Neural crest cell (in vitro differentiated cells): ENCODE data around the gene MEIS3. TPM values are rescaled to one million over a fixed set of nuclear protein-coding genes. Genes with fewer than 3 reads are reported as not detected.

Experiments used
- DNase-seq: peaks from one replicate; pipeline ENCODE4 v3.0.0; 2021; ENCODE audit warnings: low read depth, mixed read lengths, low spot score
- H3K27ac Mint-ChIP-seq: one replicate; pipeline ENCODE4 v1.8.0; 2021; ENCODE audit warnings: mild to moderate bottlenecking, mixed read lengths; ENCODE audit not compliant: unreplicated experiment
- H3K27me3 Mint-ChIP-seq: 2 replicates; pipeline ENCODE4 v1.8.0; 2021; ENCODE audit warnings: low read depth, mild to moderate bottlenecking, mixed read lengths
- H3K36me3 Mint-ChIP-seq: 2 replicates; pipeline ENCODE4 v1.8.0; 2021; ENCODE audit warnings: low read depth, mild to moderate bottlenecking, mixed read lengths
- H3K4me1 Mint-ChIP-seq: 2 replicates; pipeline ENCODE4 v1.8.0; 2021; ENCODE audit warnings: mixed read lengths
- H3K4me3 Mint-ChIP-seq: one replicate; pipeline ENCODE4 v1.8.0; 2021; ENCODE audit warnings: mild to moderate bottlenecking, mixed read lengths
- H3K9me3 Mint-ChIP-seq: 2 replicates; pipeline ENCODE4 v1.8.0; 2021; ENCODE audit warnings: mixed read lengths
- total RNA-seq: library from RNA; stranded (reverse); gene quantifications from 2 replicates; pipeline ENCODE4 v1.2.1, GENCODE V29; 2021
- TF ChIP-seq, protein P1 (sequence below): fragments of 200-600 bp; sonication (generic); conservative IDR thresholded peaks from 2 replicates; pipeline ENCODE4 v1.5.0; 2021; ENCODE audit warnings: antibody characterized with exemption, mild to moderate bottlenecking

MEIS3 gene
- total RNA-seq, 1 donor from 2014 or later = 99.9 TPM

DNA sequence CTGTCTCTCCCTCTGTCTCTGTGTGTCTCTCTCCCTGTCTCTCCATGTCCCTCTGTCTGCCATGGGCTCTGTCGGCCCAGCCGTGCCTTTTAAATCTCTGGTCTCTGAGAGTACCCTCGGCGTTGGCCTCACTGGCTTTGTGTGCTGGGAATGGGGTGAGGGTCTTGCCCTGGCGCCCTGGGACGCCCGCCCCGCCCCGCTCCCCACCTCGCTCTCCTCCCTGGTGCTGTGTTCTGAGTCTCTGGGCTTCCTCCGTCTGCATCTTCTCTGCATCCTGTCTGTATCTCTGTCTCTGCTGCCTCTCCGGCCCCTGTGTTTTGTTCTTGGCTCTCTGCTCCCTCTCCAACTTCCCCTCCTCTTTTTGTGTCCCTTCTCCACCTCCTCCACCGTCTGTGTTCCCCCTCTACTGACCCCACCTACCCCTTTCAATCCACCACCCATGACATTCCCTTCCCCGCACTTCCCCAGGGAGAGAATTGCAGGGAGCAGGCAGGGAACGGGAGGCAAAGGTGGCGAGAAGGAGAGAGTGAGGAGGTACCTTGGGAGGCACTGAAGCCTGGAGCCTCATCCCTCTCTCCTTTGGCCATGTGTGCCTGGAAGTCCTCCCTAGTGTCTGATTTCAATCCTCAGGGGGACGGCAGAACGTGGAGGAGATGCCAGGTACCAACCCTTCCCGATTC lies 4.0 kb upstream of the MEIS3 start:
- no peaks in the 10 kb centered on the region for H3K9me3 Mint-ChIP-seq
- H3K36me3 Mint-ChIP-seq = no peaks in the 10 kb centered on the region
- peaks cover 17% of the 10 kb centered on the region for H3K27me3 Mint-ChIP-seq
- H3K4me1 Mint-ChIP-seq = peaks cover 42% of the 10 kb centered on the region
- no peak for DNase-seq
- H3K4me3 Mint-ChIP-seq = peak overlapping the region; percentile 73
- no peak overlapping the region for H3K27ac Mint-ChIP-seq
- TF ChIP-seq, protein P1, sequence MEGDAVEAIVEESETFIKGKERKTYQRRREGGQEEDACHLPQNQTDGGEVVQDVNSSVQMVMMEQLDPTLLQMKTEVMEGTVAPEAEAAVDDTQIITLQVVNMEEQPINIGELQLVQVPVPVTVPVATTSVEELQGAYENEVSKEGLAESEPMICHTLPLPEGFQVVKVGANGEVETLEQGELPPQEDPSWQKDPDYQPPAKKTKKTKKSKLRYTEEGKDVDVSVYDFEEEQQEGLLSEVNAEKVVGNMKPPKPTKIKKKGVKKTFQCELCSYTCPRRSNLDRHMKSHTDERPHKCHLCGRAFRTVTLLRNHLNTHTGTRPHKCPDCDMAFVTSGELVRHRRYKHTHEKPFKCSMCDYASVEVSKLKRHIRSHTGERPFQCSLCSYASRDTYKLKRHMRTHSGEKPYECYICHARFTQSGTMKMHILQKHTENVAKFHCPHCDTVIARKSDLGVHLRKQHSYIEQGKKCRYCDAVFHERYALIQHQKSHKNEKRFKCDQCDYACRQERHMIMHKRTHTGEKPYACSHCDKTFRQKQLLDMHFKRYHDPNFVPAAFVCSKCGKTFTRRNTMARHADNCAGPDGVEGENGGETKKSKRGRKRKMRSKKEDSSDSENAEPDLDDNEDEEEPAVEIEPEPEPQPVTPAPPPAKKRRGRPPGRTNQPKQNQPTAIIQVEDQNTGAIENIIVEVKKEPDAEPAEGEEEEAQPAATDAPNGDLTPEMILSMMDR = no peak

DNA sequence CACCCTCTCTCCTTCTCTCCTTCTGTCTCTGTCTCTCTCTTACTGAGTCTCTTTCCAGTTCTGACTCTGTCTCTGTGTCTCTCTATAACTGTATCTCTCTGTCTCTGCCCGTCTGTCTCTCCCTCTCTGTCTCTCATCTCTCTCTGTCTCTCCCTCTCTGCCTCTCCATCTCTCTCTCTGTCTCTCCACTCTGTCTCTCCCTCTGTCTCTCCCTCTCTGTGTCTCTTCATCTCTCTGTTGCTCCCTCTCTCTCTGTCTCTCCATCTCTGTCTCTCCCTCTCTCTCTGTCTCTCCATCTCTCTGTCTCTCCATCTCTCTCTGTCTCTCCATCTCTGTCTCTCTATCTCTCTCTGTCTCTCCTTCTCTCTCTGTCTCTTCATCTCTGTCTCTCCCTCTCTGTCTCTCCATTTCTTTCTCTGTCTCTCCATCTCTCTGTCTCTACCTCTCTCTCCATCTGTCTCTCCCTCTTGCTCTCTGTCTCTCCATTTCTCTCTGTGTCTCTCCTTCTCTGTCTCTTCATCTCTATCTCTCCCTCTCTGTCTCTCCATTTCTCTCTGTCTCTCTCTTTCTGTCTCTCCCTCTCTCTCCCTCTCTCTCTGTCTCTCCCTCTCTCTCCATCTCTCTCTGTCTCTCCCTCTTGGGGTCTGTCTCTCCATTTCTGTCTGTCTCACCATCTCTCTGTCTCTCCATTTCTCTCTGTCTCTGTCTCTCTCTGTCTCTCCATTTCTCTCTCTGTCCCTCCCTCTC lies 3.3 kb upstream of the MEIS3 start:
- TF ChIP-seq, protein P1 = no peak
- DNase-seq = no peak
- Mint-ChIP-seq H3K4me1 (peaks cover 50% of the 10 kb centered on the region), H3K27ac (no peak overlapping the region), H3K27me3 (peaks cover 24% of the 10 kb centered on the region), H3K4me3 (peak overlapping the region; percentile 73), H3K9me3 (no peaks in the 10 kb centered on the region), H3K36me3 (no peaks in the 10 kb centered on the region)

DNA sequence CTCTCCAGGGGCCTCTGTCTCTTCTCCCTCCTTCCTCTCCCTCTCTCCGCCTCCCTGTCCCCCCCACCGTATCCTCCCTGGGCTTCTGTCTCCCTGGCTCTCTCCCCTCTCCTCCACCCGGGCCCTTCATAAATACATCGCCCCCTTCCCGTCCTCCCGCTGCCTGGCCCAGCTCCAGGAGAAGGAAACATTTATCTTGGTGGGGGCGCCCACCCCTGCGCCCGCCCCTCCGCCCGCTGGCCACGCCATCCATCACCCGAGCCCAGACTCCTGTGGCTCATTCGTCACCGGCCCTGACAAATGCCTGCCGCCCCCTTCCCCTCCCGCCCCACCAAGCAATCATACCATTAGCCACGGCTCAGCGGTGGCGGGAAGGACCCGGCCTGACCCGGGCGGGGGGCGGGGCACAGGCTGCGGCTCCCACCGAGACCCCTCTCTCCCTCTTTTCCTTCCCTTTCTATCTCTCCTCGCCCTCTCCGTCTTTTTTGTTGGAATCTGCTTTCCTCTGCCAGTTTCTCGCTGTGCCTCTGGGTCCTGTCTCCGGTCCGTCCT lies 2.6 kb upstream of the MEIS3 start:
- Mint-ChIP-seq H3K4me1 (peaks cover 55% of the 10 kb centered on the region), H3K36me3 (no peaks in the 10 kb centered on the region), H3K4me3 (peak overlapping the region; percentile 84), H3K27ac (peak overlapping the region; percentile 73), H3K27me3 (peaks cover 26% of the 10 kb centered on the region), H3K9me3 (no peaks in the 10 kb centered on the region)
- TF ChIP-seq, protein P1 = no peak
- peak; percentile 60 for DNase-seq

DNA sequence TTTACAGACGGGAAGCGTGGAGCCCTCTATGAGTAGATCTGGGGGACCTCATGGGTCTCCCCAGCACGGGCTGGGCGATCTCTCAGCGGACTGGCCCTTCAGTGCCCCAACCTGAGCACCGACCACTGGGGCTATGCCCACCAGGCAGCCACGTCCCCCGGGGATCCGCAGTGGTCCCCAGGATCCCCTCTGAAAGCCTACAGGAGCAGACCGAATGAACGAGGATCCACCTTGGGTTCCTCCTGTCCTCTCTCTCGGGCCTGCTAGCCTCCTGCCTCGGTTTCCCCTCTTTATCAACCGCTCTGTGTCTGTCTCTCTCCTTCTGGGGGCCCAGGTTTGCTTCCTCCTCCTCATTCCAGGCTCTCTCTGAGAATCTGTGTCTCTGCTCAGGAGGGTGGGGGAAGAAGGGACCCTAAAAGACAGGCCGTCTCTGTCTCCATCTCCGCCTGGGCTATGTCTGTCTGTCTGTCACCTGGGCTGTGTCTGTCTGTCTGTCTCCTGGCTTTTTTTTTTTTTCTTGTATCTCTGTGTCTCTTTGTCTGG lies 2.0 kb upstream of the MEIS3 start:
- DNase-seq = no peak
- TF ChIP-seq, protein P1 = no peak
- H3K27me3 Mint-ChIP-seq = peaks cover 26% of the 10 kb centered on the region
- H3K4me3 Mint-ChIP-seq = peak overlapping the region; percentile 84
- no peaks in the 10 kb centered on the region for H3K36me3 Mint-ChIP-seq
- no peaks in the 10 kb centered on the region for H3K9me3 Mint-ChIP-seq
- peaks cover 57% of the 10 kb centered on the region for H3K4me1 Mint-ChIP-seq
- H3K27ac Mint-ChIP-seq = peak overlapping the region; percentile 73

DNA sequence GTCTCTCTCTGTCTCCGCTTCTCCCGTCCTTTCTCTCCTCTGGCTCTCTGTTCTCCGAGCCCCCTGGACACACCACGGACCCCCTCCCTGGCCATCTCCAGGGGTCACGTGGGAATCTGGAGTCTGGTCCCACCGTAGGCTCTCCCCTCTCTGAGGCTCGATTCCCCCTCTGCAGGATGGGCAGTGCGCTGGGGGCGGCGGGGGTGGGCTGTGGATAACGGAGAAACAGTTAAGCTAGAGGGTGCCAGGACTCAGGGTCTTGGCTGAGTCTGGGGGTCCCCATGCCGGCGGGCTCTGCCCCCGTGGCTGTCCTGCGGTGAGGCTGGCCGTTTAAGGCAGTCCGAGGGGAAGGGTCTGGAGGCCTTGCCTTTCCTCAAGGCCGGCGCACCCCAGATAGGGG lies 462 bp upstream of the MEIS3 start:
- TF ChIP-seq, protein P1 = no peak
- DNase-seq = no peak
- H3K27ac Mint-ChIP-seq = peak overlapping the region; percentile 86
- no peaks in the 10 kb centered on the region for H3K9me3 Mint-ChIP-seq
- H3K36me3 Mint-ChIP-seq = no peaks in the 10 kb centered on the region
- peaks cover 57% of the 10 kb centered on the region for H3K4me1 Mint-ChIP-seq
- peak overlapping the region; percentile 84 for H3K4me3 Mint-ChIP-seq
- peaks cover 26% of the 10 kb centered on the region for H3K27me3 Mint-ChIP-seq
